GM23248 (cell line): ENCODE results near the gene PRUNE2. TPM values are rescaled to one million over a fixed set of nuclear protein-coding genes. Genes with fewer than 3 reads are reported as not detected.

Experiments
- DNase-seq: peaks from one replicate; pipeline ENCODE4 v3.0.0-alpha.2; 2015
- H2AFZ ChIP-seq: fragments of 200-600 bp; sonication (generic); 2 replicates; pipeline ENCODE4 v1.6.1; 2016; ENCODE audit warnings: antibody characterized with exemption
- H3F3A ChIP-seq: fragments of 200-600 bp; sonication (generic); 2 replicates; pipeline ENCODE4 v1.6.1; 2016; ENCODE audit warnings: mild to moderate bottlenecking, antibody characterized with exemption, mixed run types; ENCODE audit not compliant: insufficient read depth
- H3K27ac ChIP-seq: fragments of 200-600 bp; sonication (generic); 2 replicates; pipeline ENCODE4 v1.5.1; 2016; ENCODE audit warnings: mild to moderate bottlenecking
- H3K27me3 ChIP-seq: fragments of 200-600 bp; sonication (generic); replicated peaks from 2 replicates; pipeline ENCODE4 v1.6.1; 2016; ENCODE audit warnings: mild to moderate bottlenecking; ENCODE audit not compliant: insufficient read depth
- H3K36me3 ChIP-seq: fragments of 200-600 bp; sonication (generic); 2 replicates; pipeline ENCODE4 v1.6.1; 2016; ENCODE audit warnings: low read depth, mild to moderate bottlenecking
- H3K4me1 ChIP-seq: fragments of 200-600 bp; sonication (generic); 2 replicates; pipeline ENCODE4 v1.6.1; 2016; ENCODE audit warnings: mild to moderate bottlenecking; ENCODE audit not compliant: insufficient read depth
- H3K4me2 ChIP-seq: fragments of 200-600 bp; sonication (generic); one replicate; pipeline ENCODE4 v1.6.1; 2016; ENCODE audit warnings: mild to moderate bottlenecking; ENCODE audit not compliant: unreplicated experiment
- H3K4me3 ChIP-seq: fragments of 200-600 bp; sonication (generic); 2 replicates; pipeline ENCODE4 v1.5.1; 2016; ENCODE audit warnings: mild to moderate bottlenecking
- H3K79me2 ChIP-seq: fragments of 200-600 bp; sonication (generic); 2 replicates; pipeline ENCODE4 v1.6.1; 2016; ENCODE audit warnings: mild to moderate bottlenecking; ENCODE audit not compliant: insufficient read depth
- H3K9ac ChIP-seq: fragments of 200-600 bp; sonication (generic); 2 replicates; pipeline ENCODE4 v1.6.1; 2016; ENCODE audit warnings: mild to moderate bottlenecking
- H3K9me2 ChIP-seq: fragments of 200-600 bp; sonication (generic); 2 replicates; pipeline ENCODE4 v1.6.1; 2016; ENCODE audit warnings: mixed run types, mild to moderate bottlenecking, moderate library complexity; ENCODE audit not compliant: insufficient read depth
- H3K9me3 ChIP-seq: fragments of 200-600 bp; sonication (generic); one replicate; pipeline ENCODE4 v1.6.1; 2017; ENCODE audit warnings: low read depth
- H4K20me1 ChIP-seq: fragments of 200-600 bp; sonication (generic); 2 replicates; pipeline ENCODE4 v1.6.0; 2016; ENCODE audit not compliant: insufficient read depth
- EZH2 ChIP-seq: fragments of 200-600 bp; sonication (generic); IDR thresholded peaks from 2 replicates; pipeline ENCODE4 v1.6.1; 2018; ENCODE audit warnings: antibody characterized with exemption, mild to moderate bottlenecking; ENCODE audit not compliant: insufficient read depth, poor library complexity, severe bottlenecking
- EZH2phosphoT487 ChIP-seq: fragments of 200-600 bp; sonication (generic); IDR thresholded peaks from 2 replicates; pipeline ENCODE4 v1.6.1; 2018; ENCODE audit warnings: antibody characterized with exemption, moderate library complexity, mild to moderate bottlenecking, low read depth; ENCODE audit not compliant: insufficient read depth
- WGBS, 2 experiments: methylation state at CpG; one replicate each; pipeline ENCODE4 v1.1.6; 2015 to 2017; ENCODE audit warnings: low lambda C conversion rate in 2 of 2, low coverage in 1 of 2; ENCODE audit errors: missing lambda C conversion rate in 2 of 2; 5-methylcytosine and 5-hydroxymethylcytosine counted together
- in situ Hi-C: fragments of 300-500 bp; cut with MboI; formaldehyde crosslinking; loops from 2 replicates; pipeline ENCODE4 v1.15.0; 2020
- polyA plus RNA-seq: library from polyadenylated mRNA; unstranded; fragments of >200 nt; fragmentation: Nextera tagmentation; extraction: Ambion mirVana; gene quantifications from 2 replicates; pipeline ENCODE4 v1.2.1, GENCODE V29; 2016
- total RNA-seq: library from RNA; depleted of rRNA; stranded (reverse); fragments of >200 nt; shearing (Covaris generic); gene quantifications from 2 replicates; pipeline ENCODE4 v1.2.3, GENCODE V29; 2014

Gene PRUNE2
- total and polyA plus RNA-seq, 2 experiments from 2014 or later, result 2.0 to 8.8 TPM

DNA sequence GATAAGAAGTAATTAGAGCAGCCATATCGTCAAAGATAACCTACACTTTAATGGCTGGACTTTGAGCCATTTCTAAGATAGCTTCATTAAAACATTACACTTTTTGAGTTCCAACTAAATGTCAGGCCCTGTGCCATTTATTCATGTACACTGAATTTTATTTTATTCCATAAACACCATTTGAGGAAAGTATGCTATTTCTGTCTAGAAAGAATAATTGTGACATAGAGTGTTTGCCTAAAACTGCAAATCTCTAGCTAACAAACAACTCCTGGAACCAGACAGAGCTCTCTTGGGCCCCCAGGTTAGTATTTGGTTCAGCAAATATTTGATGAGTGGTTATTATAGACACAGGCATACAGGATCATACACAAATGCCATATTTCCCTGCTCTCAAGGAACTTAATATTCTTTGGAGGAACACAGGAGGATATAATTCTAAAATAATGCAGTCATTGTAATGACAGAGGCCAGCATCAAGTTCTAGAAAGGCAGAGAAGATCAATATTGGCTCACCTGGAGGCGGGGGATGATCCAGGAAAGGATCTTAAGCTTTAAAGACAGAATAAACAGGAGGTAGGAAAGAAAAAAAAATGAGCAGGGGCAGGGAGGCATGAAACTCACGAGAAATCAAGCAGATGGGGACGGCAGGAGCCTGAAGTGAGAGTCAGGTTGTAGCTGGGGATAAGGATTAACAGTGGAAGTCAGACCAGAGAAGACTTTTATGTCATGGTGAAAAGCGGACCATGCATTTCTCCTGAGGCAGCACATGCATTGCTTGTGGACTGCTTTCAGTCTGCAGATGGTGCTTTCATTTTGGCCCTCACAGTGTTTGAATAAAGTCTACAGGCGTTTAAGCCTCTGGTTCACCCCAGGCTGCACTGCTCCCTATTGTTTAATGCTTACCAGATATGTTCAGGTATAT is 319.3 kb downstream of the PRUNE2 start:
- no peak for DNase-seq
- Histone ChIP-seq H3K9ac (no peak overlapping the region), H3K4me2 (no peak overlapping the region), H3K9me3 (no peaks in the 10 kb centered on the region), H3F3A (peaks cover 4% of the 10 kb centered on the region; the same call in 1 of the 2 replicates), H3K36me3 (no peaks in the 10 kb centered on the region), H2AFZ (no peak overlapping the region), H3K9me2 (peaks cover 5% of the 10 kb centered on the region; the same call in 1 of the 2 replicates), H3K4me3 (no peak overlapping the region), H3K79me2 (no peaks in the 10 kb centered on the region), H3K27me3 (no peaks in the 10 kb centered on the region), H3K27ac (no peak overlapping the region), H4K20me1 (no peaks in the 10 kb centered on the region), H3K4me1 (peaks cover 6% of the 10 kb centered on the region)
- WGBS, 2 experiments, result 86 to 87% methylated on average over 6 of the region's 6 CpGs
- TF ChIP-seq EZH2 (no peak), EZH2phosphoT487 (no peak)
- in situ Hi-C loops, result no loop called here

DNA sequence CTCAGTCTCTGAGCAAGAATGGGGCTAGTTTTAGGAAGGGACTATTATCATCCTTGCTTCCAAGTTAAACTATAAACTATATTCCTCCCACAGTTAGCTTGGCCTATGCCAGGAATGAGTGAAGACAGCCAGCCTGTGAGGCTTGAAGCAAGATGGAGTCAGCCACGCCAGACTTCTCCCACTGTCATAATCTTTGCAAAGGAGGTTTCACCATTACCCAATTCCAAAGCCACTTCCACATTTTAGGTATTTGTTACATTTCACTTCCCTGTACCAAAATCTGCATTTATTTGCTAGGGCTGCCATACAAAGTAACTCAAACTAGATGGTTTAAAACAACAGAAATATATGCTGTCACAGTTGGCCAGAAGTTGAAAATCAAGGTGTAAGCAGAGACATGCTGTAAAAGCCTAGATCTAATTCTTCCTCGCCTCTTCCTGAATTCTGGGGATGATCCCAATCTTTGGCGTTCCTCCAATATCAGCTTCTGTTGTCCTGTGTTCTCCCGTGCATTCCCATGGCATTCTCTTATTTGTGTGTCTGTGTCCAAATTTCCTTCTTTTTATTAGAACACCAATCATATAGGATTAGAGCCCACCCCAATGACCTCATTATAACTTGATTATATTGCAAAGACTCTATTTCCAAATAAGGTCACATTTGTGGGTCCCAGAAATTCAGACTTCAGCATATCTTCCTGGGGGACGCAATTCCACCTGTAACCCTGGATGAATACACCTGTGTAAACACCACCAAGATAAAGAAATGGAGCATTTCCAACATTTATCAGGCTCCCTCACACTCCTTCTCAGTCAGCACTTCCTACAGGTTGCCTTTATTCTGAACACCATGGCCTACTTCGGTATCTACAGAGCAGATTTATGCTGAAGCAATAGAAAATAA is 320.2 kb downstream of the PRUNE2 start:
- Histone ChIP-seq H3K36me3 (no peaks in the 10 kb centered on the region), H3K4me3 (no peak overlapping the region), H3K79me2 (no peaks in the 10 kb centered on the region), H3F3A (no peaks in the 10 kb centered on the region), H3K4me2 (no peak overlapping the region), H3K27me3 (no peaks in the 10 kb centered on the region), H3K9me2 (peaks cover 5% of the 10 kb centered on the region; the same call in 1 of the 2 replicates), H2AFZ (no peak overlapping the region), H3K27ac (no peak overlapping the region), H3K4me1 (no peaks in the 10 kb centered on the region), H3K9ac (no peak overlapping the region), H4K20me1 (no peaks in the 10 kb centered on the region), H3K9me3 (no peaks in the 10 kb centered on the region)
- WGBS, 2 experiments, result 91 to 94% methylated on average over 6 of the region's 6 CpGs
- TF ChIP-seq EZH2 (no peak), EZH2phosphoT487 (no peak)
- DNase-seq, result no peak
- in situ Hi-C loops, result no loop called here

DNA sequence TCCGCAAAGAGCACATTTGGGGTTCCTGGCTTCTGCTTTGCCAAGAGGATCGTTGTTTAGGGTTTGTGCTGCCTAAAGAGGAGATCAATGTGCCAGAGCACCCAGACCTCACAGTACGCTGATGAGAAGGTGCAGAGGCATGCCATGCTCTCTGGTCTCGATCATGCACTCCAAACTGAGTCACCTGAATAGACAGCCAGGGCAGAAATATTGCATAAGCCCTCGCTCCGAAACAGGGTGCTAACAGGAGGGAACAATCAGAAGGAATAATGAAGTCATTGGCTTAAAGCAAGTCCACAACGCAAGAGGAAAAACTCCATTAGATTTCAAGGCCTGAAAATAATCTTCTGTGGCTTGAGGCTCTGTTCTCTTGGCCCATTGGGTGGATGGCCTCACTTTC is 322.7 kb downstream of the PRUNE2 start:
- H3K9me2 ChIP-seq, result no peaks in the 10 kb centered on the region
- no peaks in the 10 kb centered on the region for H3K9me3 ChIP-seq
- DNase-seq, result no peak
- no peak for TF ChIP-seq EZH2phosphoT487
- TF ChIP-seq EZH2, result no peak
- no peaks in the 10 kb centered on the region for H4K20me1 ChIP-seq
- in situ Hi-C loops, result no loop called here
- no peaks in the 10 kb centered on the region for H3K27me3 ChIP-seq
- 83 to 88% methylated on average over 7 of the region's 7 CpGs for WGBS, 2 experiments
- no peak overlapping the region for H3K27ac ChIP-seq
- no peaks in the 10 kb centered on the region for H3K79me2 ChIP-seq
- H3K4me1 ChIP-seq, result no peaks in the 10 kb centered on the region
- H3K9ac ChIP-seq, result no peak overlapping the region
- no peak overlapping the region for H2AFZ ChIP-seq
- H3K4me2 ChIP-seq, result no peak overlapping the region
- H3K4me3 ChIP-seq, result no peak overlapping the region
- H3K36me3 ChIP-seq, result no peaks in the 10 kb centered on the region
- H3F3A ChIP-seq, result no peaks in the 10 kb centered on the region

DNA sequence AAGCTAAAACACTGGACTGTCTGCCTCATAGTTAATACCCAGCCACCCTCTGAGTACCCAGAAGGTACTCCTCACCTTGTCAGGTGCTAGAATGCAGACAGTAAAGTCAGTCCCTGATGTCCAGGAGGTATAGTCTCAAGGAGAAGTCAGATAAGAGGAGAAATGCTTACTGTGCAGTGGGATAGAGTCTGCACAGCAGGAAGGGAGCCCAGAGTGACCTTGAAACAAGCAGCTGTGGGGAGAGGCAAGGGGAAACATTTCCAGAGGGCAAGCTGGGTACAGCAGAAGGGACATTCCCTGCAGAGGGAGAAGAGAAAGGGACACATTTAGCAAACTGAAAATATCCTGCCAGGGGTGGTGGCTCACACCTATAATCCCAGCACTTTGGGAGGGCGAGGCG is 324.2 kb downstream of the PRUNE2 start:
- no peaks in the 10 kb centered on the region for H3K36me3 ChIP-seq
- H3K27me3 ChIP-seq, result no peaks in the 10 kb centered on the region
- H3K9ac ChIP-seq, result no peak overlapping the region
- in situ Hi-C loops, result no loop called here
- H3K9me2 ChIP-seq, result no peaks in the 10 kb centered on the region
- peaks cover 10% of the 10 kb centered on the region; the same call in 1 of the 2 replicates for H3K4me1 ChIP-seq
- DNase-seq, result no peak
- H2AFZ ChIP-seq, result no peak overlapping the region
- no peaks in the 10 kb centered on the region for H3F3A ChIP-seq
- H3K79me2 ChIP-seq, result no peaks in the 10 kb centered on the region
- H4K20me1 ChIP-seq, result no peaks in the 10 kb centered on the region
- no peak overlapping the region for H3K27ac ChIP-seq
- no peak overlapping the region for H3K4me2 ChIP-seq
- no peak overlapping the region for H3K4me3 ChIP-seq
- WGBS, 2 experiments, result 82 to 91% methylated on average over 2 of the region's 2 CpGs
- no peaks in the 10 kb centered on the region for H3K9me3 ChIP-seq
- TF ChIP-seq EZH2, result no peak
- no peak for TF ChIP-seq EZH2phosphoT487
